ENCODE results near the gene LRRC27.
"Not testable (repeated sequence)": the region's sequence is repeated elsewhere in the genome, so short reads cannot be mapped to it uniquely, and the experiment has no call there.

The LRRC27 gene

DNA sequence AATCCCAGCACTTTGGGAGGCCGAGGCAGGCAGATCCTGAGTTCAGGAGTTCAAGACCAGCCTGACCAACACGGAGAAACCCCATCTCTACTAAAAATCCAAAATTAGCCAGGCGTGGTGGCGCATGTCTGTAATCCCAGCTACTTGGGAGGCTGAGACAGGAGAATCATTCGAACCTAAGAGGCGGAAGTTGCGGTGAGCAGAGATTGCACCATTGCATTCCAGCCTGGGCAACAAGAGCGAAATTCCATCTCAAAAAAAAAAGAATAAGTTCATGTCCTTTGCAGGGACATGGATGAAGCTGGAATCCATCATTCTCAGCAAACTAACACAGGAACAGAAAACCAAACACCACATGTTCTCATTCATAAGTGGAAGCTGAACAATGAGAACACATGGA, 17.1 kb upstream of the LRRC27 start:
- DNase-seq (ENCODE audit: low read depth): not testable (repeated sequence)

DNA sequence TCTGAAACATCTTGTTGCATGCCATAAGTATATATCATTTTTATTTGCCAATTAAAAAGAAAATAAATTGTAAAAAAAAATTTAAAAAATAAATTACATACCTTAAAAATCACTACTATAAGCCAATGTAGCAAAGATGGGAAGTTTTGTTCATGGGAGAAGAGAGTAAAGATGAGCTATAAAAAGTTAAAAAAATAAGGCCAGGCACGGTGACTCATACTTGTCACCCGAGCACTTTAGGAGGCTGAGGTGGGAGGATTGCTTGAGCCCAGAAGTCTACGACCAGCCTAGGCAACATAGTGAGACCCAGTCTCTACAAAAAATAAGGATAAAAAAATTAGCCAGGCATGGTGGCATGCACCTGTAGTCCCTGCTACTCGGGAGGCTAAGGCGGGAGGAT, 15.9 kb upstream of the LRRC27 start:
- no peak for DNase-seq (ENCODE audit: low read depth)

DNA sequence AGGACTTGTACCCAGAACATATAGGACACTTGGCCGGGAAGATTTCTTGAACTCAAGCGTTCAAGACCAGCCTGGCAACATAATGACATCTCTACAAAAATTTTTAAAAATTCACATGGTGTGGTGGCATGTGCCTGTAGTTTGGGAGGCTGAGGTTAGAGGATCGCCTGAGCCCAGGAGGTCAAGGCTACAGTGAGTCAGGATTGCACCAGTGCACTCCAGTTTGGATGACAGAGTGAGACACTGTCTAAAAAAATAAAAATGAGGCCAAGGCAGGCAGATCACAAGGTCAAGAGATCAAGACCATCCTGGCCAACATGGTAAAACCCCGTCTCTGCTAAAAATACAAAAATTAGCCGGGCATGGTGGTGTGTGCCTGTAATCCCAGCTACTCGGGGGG, 14.5 kb upstream of the LRRC27 start:
- not testable (repeated sequence) for DNase-seq (ENCODE audit: low read depth)

DNA sequence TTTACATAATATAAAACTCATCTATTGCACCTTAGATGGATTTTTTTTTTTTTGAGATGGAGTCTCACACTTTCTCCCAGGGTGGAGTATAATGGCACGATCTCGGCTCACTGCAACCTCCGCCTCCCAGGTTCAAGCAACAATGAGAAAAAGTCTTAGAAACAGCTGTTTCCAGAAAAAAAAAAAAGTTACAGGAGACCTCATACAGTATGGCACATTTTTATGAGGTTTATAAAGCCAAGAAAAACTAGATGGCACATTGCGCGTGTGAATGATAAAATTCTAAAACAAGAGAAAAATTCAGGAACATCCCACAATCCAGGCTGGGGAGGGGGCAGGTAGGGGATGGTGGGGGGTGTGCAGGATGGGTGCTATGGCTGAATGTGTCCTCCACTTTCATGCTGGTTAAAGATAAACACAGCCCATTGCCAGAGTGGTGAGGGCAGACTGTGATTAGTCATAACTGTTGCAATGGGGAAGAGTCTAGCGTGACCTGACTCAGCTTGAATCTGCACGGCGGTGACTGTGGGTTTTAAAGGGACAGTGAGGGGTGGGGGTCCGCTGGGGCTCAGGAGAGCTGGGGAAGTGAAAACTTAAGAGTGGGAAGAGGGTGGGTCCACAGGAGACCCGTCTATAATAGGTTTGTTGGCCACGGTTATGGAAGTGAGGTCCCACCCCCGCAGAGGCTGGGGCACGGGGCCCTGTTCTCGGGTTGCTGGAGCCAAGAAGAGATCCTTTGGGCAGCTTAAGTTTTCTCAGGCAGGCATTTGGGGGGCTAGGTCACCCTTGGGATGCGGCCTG, 11.9 kb upstream of the LRRC27 start:
- no peak for DNase-seq (ENCODE audit: low read depth)

DNA sequence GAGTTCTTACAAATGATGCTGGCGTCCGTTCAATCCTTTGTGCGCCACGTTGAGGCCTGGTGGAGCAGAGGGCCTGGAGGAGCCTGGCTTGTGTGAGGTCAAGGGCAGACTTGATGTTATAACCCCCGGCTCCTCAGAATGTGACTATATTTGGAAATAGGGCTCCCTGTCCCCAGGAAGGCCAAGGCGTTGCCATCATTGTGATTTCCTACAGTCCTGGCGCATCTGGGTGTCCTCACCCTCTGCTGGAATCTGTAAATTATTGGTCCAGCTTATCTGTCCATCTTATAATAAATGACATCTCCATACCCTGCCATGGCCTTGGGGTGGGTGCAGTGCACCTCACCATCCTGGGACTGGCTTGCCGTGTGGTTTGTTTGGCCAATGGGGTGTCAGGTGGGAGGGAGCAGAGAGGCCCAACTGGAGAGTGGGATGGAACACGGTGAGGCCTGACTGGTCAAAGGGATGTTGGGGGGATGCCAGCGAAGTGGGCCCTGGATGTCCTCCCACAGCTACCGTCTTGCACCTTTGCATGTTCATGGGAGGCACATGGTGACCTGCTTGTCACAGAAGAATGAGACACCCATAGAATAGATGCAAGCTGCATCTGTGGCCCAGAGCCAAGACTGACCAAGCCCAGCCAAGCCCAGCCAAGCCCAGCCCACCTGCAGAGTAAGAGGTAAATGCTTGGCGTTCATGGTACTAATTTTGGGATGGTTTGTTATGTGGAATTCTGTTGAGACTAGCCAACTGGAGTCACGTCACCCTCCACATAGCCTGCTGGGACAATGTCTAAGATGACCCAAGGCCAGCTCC, 11.1 kb upstream of the LRRC27 start:
- DNase-seq (ENCODE audit: low read depth): no peak

DNA sequence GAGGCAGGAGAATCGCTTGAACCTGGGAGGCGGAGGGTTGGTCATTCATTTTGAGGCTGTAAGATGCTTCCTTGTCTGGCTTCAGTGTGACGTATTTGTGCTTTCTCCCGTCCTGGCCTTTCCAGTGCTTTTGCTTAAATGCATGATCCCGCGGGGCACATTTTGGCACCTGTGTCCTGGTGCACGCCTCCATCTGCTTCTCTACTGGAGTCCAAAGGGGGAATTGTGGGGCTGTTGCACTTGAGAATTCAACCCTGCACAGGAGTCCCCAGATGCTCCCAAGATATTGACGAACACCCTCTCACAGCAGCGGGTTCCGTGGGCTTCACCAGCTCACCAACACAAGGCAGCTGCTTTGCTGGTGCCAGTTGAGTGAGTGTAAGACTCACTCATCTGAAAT, 10.3 kb upstream of the LRRC27 start:
- no peak for DNase-seq (ENCODE audit: low read depth)

DNA sequence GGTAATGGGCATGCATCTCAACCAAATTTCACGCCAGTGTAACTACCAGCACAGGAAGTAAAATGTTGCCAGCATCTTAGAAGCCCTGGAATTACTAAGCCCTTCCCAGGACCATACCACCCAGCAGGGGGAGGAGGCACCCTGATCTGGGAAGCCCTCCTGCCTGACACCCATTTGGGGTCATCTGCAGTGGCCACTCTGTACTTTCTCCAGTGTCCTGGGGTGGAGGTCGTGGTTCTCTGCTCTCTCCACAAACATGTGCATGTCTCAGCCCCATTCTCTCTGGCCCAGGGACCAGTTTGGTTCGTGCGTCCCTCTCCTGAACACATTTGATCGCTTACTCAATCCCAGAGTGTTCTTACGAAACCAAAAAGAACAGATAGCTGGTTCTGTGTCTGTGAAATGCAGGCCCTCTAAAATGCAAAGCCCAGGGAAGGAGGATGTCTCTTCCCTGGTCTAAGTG, 9.4 kb upstream of the LRRC27 start:
- DNase-seq (ENCODE audit: low read depth): no peak

DNA sequence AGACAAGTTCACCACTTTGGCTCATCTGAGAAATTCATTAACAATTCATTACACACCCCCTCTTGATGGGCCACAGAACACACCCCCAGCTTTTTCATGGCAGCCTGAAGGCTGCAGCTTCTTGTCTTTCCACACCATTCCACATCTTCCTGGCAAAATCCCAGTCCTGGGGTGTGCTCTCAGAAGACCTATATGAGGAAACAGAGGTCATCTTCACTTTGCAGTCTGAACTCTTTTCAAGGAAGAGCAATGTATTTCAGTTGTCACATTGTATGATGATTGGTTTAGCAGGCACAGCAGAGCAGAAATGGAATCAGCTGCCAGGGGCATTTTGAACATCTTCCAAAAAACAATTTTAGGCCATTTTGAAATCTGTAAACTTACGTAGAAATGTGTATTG, 7.8 kb upstream of the LRRC27 start:
- no peak for DNase-seq (ENCODE audit: low read depth)

DNA sequence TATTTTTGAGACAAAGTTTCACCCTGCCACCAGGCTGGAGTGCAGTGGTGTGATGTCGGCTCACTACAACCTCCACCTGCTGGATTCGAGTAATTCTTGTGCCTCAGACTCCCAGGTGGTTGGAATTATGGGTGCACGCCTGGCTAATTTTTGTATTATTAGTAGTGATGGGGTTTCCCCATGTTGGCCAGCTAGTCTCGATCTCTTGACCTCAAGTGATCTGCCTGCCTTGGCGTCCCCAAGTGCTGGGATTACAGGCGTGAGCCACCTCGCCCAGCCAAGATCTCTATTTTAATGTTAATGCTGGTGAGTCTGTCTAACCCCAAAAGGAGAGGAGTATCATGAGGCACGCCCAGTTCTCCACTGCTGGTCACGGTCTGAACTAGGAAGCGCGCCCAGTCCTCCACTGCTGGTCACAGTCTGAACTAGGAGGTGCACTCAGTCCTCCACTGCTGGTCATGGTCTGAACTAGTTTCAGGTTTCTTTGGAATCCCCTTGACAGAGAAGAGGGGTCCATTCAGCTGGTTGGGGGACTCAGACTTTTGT, 5.6 kb upstream of the LRRC27 start:
- no peak for DNase-seq (ENCODE audit: low read depth)

DNA sequence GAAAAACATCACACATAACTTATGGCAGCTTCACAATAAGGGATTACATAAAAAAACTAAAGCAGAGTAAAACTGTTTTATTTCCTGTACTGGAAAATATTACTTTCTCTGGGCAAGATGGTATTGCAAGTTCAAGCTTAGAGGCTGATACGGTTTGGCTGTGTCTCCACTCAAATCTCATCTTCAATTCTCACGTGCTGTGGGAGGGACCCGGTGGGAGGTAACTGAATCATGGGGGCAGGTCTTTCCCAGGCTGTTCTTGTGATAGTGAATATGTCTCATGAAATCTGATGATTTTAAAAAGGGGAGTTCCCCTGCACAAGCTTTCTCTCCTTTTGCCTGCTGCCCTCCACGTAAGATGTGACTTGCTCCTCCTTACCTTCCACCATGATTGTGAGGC, 5.1 kb upstream of the LRRC27 start:
- DNase-seq (ENCODE audit: low read depth): no peak

DNA sequence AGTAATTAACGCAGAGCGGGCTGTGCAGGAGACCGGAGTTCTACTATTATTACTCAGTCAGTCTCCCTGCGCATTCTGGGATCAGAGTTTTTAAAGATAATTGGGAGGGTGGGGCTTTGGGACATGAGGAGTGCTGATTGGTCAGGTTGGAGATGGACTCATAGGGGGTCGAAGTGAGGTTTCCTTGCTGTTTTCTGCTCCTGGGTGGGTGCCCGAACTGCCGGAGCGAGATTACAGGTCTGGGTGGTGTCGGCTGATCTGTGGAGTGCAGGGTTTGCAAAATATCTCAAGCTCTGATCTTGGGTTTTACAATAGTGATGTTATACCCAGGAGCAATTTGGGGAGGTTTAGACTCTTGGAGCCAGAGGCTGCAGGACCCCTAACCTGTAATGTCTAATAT, 3.9 kb upstream of the LRRC27 start:
- DNase-seq (ENCODE audit: low read depth): no peak

DNA sequence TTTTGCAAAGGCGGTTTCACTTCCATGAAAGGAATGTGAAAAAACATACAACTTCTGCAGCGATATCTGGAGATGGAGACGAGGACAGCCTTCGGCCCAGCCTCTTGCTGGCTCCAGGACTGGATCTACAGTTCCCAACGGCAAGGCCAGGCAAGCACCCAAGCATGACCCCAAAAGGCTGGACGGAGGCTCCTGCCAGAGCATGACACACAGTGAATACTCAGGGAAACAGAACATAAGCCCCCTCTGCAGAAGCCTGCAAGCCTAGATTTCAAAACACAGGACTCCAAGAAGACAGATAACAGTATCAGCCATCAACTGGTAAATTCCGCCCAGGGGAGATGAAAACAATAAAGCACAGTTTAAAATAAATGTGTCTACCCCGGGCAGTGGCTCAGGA, 3.3 kb upstream of the LRRC27 start:
- no peak for DNase-seq (ENCODE audit: low read depth)

DNA sequence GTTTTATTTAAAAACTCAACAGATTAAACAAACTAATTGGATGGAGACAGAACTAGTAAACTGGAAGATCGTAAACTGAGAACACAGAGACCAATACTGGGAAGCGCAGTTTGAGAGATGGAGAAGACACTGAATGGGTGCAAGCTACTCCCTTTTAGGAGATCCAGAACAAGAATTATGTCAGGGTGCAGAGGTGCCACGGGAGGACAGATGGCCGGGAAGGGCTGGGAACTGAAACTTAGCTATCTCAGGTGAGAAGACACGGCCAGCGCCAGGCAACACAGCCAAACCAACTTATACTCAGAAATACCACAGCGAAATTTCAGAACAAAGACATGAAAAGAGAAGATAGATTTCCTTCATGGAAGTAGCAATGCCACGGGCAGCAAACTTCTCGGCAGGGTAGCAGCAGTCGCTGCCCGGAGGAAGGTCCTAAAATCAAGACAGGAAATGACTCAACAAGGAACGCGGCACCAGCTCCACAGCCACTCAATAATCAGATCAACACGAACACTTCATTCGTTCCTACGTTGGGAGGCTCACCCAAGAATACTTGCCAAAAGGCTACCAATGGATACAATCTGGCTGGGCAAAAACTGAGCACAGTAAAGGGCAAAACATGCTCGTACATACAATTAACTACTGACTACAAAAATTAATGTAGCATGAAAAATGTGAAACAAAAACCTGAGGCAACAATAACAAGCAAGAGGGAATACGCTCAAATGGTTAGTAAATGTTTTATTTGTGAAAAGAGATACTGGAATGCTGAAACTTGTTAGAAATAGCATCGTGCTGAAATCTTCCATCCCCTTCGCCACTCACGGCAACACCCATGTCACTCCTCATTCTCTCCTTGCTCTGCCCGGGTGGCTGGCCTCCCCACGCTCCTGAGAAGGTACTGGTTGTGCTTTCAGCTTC, 2.2 kb upstream of the LRRC27 start:
- no peak for DNase-seq (ENCODE audit: low read depth)

DNA sequence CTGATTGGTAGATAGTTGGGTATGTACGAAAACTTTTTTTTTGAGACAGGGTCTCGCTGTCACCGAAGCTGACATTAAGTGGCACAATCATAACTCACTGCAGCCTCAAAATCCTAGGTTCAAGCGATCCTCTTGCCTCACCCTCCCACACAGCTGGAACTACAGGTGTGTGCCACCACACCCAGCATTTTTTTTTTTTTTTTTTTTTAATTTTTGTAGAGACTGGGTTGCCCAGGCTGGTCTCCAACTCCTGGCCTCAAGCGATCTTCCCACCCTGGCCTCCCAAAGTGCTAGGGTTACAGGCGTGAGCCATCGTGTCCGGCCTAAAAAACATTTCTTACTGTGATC, 1.5 kb upstream of the LRRC27 start:
- no peak for DNase-seq (ENCODE audit: low read depth)

DNA sequence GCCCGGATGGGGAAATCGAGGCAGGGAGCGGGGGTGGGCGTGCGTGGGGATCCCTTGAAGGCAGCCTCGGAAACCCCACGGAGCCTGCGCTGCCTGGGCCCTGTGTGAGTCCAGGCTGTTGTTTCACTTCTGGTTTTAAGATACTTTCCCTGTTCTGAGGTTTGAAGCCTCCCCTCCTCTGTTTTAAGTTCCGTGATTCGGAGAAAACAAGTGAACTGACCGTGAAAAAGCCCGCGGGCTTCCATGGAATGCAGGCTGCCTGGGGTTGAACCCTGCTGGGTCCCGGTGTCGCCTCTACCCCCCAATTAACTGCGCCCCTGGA, 401 bp downstream of the LRRC27 start:
- DNase-seq (ENCODE audit: low read depth): no peak

DNA sequence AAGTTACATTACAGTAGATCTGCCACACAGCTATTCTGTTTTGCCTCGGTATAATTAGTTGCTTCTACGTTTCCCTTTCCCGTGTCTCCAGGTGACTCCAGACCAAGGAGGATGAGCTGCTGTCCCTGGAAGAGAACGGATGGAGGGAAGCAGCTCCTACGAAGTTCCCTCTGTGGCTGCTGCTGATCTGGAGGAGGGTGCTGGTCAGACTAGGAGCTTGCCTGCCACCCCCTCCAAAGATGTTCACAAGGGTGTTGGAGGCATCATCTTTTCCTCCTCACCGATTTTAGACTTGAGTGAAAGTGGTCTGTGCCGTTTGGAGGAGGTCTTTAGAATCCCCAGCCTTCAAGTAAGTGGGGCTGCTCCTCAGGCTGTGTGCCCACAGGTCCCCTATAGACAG, 1.4 kb downstream of the LRRC27 start:
- DNase-seq (ENCODE audit: low read depth): no peak

DNA sequence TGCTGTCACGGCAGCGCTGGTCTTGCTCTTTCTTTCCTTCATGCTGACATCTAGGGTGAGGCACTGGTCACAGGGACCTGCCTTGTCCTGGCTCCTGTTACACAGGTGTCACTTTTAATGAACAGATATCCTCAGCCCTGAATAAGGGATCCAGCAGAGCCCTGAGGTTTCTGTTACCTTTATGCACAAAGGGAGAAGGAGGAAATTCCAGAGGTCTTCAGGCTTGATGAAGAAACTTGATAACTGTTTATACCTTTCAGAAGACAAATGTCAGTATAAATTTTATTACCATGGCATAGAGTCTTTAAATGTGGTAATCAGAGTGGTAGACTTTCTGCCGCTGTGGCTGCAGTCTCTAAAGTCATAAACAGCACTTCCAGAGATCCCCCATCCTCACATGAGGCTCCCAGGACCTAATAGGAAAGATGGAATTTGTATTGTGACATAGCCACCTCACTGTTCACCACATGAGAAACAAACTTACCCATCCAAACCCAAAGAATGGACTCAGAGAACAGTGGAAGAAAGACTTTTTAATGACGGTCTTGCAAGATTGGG, 2.7 kb downstream of the LRRC27 start:
- DNase-seq (ENCODE audit: low read depth): no peak

DNA sequence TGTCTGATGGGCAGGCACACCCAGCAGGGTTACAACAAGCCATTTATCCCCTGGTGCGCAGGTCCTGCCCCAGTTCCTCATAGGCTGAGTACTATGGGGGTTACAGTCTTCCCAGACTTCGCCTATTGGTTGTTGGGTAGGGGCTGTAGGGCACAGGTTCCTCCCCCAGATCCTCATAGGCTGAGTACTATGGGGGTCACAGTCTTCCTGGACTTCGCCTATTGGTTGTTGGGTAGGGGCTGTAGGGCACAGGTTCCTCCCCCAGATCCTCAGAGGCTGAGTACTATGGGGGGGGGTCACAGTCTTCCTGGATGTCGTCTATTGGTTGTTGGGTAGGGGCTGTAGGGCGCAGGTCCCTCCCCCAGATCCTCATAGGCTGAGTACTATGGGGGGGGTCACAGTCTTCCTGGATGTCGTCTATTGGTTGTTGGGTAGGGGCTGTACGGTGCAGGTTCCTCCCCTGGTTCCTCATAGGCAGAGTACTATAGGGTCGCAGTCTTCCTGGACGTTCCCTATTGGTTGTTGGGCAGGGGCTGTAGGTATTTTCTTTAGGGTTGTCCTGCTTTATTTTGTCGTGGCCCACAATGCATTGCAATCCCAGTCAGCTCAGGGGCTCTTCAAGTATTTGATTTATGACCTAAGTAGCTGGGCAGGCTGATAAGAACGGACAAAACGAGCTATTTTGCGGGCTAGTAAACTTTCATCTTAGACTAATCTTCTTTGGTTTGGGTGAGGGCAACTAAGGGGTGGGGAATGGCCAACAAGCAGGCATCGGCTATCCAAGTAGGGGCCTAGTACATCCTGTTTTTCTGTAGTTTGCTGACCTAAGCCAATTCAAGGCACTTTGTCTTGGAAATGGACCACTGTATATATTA, 3.4 kb downstream of the LRRC27 start:
- DNase-seq (ENCODE audit: low read depth): no peak

DNA sequence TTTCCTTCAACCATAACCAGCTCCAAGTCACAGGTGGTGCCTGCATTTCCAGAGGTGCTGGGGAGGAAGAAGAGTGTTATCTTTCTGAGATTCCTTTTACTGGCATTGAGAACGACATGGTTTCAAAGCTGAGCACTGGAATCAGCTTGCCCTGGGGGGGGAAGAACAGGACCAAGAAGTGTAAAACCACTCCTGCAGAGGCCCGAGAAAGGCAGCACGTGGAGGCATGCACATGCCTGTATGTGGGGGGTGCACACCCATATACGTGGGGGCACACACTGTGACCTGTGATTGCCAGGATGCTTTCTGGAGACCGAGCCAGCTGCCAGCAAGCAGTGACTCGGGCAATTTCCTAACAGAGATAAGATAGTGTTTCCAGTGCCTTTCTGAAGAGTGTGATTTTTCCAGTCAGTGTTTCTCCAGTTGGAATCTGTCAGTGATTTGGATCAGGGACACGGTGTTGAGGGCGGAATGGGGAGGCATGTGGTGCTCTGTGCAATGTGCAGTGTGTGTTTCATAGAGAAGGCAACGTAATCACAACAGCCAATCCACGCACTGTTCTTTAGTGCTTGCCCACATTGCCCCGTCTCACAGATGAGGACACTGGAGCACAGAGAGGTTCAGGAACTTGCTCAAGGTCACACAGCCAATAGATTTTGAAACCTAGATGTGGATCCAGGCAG, 4.2 kb downstream of the LRRC27 start:
- no peak for DNase-seq (ENCODE audit: low read depth)

DNA sequence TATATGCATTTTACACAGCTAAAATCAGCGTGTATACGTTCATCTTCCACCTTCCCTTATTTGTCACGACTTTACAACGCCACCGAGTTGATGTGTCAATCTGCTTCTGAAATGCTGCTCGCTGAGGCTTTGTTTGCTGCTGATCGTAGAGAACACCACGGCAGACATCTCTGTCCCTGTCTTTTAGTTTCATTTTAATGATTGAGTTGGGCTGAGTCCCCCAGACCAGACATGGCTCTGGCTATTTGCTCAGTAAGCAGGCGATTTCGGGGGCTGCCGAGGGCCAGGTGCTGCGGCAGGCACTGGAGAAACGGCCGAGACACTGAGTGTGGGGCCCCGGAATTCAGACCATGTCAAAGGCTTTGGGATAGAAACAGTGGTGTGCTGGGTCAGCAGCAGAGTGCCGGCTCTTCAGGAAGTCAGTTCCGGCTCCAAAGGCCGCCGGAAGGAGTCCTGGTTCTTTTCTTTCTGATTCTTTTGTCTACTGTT, 5.0 kb downstream of the LRRC27 start:
- no peak for DNase-seq (ENCODE audit: low read depth)

Data from stimulated activated CD8-positive, alpha-beta memory T cell treated with anti-CD3 and anti-CD28 coated beads, Interleukin-12 subunit alpha, Interleukin-12 subunit beta, amount 100 ng/mL, for 4 hours (primary cell).